MM.1S (cell line): ENCODE measurements around the gene ABHD16A.

Experiments used
- EZH2phosphoT487 ChIP-seq: fragments of 300-600 bp; sonication (generic); IDR thresholded peaks from 2 replicates; pipeline ENCODE4 v1.6.1; 2018; ENCODE audit warnings: antibody characterized with exemption, low read length
- TF ChIP-seq, protein P1 (sequence below): fragments of 300-600 bp; sonication (generic); IDR thresholded peaks from 2 replicates; pipeline ENCODE4 v1.5.1; 2016; ENCODE audit warnings: antibody characterized with exemption, low read length, mixed read lengths

DNA sequence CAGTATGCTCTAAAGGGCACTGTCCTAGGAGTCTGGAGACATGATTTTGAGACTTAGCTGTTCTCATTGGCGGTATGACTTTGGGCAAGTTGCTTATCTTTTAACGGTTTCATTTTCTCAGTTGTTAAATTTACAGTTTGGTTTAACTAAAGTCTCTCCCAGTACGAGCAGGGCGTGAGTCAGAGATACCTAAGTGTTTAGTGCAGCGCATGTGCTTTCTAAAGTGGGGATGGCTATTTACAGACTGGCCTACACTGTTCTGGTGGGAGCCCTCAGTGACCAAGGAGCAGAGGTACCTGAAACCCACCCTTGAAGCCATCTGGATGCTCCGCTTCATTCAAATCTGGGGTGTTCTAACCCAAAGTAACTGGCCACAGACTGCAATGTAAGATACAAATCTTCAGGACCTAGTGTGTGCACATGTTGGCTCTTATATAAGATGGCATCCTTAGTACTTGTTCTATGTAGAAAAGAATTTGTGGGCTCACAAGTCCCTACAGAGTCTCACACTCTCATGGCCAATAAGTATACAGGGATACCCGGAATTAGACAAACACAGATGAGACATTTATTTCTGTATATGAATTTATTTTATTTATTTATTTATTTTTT, 47.4 kb upstream of the ABHD16A start:
- TF ChIP-seq, protein P1, sequence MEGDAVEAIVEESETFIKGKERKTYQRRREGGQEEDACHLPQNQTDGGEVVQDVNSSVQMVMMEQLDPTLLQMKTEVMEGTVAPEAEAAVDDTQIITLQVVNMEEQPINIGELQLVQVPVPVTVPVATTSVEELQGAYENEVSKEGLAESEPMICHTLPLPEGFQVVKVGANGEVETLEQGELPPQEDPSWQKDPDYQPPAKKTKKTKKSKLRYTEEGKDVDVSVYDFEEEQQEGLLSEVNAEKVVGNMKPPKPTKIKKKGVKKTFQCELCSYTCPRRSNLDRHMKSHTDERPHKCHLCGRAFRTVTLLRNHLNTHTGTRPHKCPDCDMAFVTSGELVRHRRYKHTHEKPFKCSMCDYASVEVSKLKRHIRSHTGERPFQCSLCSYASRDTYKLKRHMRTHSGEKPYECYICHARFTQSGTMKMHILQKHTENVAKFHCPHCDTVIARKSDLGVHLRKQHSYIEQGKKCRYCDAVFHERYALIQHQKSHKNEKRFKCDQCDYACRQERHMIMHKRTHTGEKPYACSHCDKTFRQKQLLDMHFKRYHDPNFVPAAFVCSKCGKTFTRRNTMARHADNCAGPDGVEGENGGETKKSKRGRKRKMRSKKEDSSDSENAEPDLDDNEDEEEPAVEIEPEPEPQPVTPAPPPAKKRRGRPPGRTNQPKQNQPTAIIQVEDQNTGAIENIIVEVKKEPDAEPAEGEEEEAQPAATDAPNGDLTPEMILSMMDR, result no peak
- TF ChIP-seq EZH2phosphoT487, result no peak
